ENCODE measurements around the gene PPP1CA.

The PPP1CA gene

GRCh38 chr11:67400251-67400941 is 1.3 kb downstream of the PPP1CA start:
- peak overlapping the region; percentile 67 for H3K27ac ChIP-seq (ENCODE audit: low read length)
- H4K20me1 ChIP-seq (ENCODE audit: insufficient read depth, low read length), result peaks cover 11% of the 10 kb centered on the region; the same call in 1 of the 2 replicates
- H2AFZ ChIP-seq (ENCODE audit: low read depth, low read length), result no peak overlapping the region
- H3K27me3 ChIP-seq (ENCODE audit: low read depth, low read length), result no peaks in the 10 kb centered on the region
- TF ChIP-seq CTCF (IDR thresholded peaks at IDR 0.05; ENCODE audit: low read depth, low read length) (no peak), EZH2phosphoT487 (IDR thresholded peaks at IDR 0.05; ENCODE audit: low read depth) (no peak)
- H3K79me2 ChIP-seq (ENCODE audit: low read length), result peaks cover 21% of the 10 kb centered on the region
- H3K4me1 ChIP-seq (ENCODE audit: low read length), result peaks cover 39% of the 10 kb centered on the region
- no peaks in the 10 kb centered on the region for H3K9me3 ChIP-seq (ENCODE audit: insufficient read depth, low read length)
- H3K4me2 ChIP-seq (ENCODE audit: low read length), result peak overlapping the region; percentile 93
- H3K9ac ChIP-seq (ENCODE audit: low read length), result peak overlapping the region; percentile 97
- H3K4me3 ChIP-seq (ENCODE audit: low read length), result peak overlapping the region; percentile 94
- peaks cover 42% of the 10 kb centered on the region for H3K36me3 ChIP-seq (replicated peaks; ENCODE audit: low read depth, low read length)

- no peak overlapping the region for H3K27ac ChIP-seq (ENCODE audit: low read length)
- no peaks in the 10 kb centered on the region for H3K9me3 ChIP-seq (ENCODE audit: insufficient read depth, low read length)
- H3K79me2 ChIP-seq (ENCODE audit: low read length), result peaks cover 21% of the 10 kb centered on the region
- no peak overlapping the region for H3K4me3 ChIP-seq (ENCODE audit: low read length)
- no peak overlapping the region for H3K4me2 ChIP-seq (ENCODE audit: low read length)
- TF ChIP-seq EZH2phosphoT487 (IDR thresholded peaks at IDR 0.05; ENCODE audit: low read depth), result no peak
- TF ChIP-seq CTCF (IDR thresholded peaks at IDR 0.05; ENCODE audit: low read depth, low read length), result no peak
- H2AFZ ChIP-seq (ENCODE audit: low read depth, low read length), result no peak overlapping the region
- H3K36me3 ChIP-seq (replicated peaks; ENCODE audit: low read depth, low read length), result peaks cover 47% of the 10 kb centered on the region
- no peak overlapping the region for H3K9ac ChIP-seq (ENCODE audit: low read length)
- no peaks in the 10 kb centered on the region for H3K27me3 ChIP-seq (ENCODE audit: low read depth, low read length)
- H4K20me1 ChIP-seq (ENCODE audit: insufficient read depth, low read length), result peaks cover 11% of the 10 kb centered on the region; the same call in 1 of the 2 replicates
- H3K4me1 ChIP-seq (ENCODE audit: low read length), result peaks cover 29% of the 10 kb centered on the region
Observed at GRCh38 chr11:67398661-67399563, 2.7 kb downstream of the PPP1CA start.

- H3K79me2 ChIP-seq (ENCODE audit: low read length), result peaks cover 21% of the 10 kb centered on the region
- H2AFZ ChIP-seq (ENCODE audit: low read depth, low read length), result no peak overlapping the region
- H3K4me1 ChIP-seq (ENCODE audit: low read length), result peaks cover 21% of the 10 kb centered on the region
- H3K4me2 ChIP-seq (ENCODE audit: low read length), result no peak overlapping the region
- H3K36me3 ChIP-seq (replicated peaks; ENCODE audit: low read depth, low read length), result peaks cover 53% of the 10 kb centered on the region
- TF ChIP-seq CTCF (IDR thresholded peaks at IDR 0.05; ENCODE audit: low read depth, low read length), result no peak
- TF ChIP-seq EZH2phosphoT487 (IDR thresholded peaks at IDR 0.05; ENCODE audit: low read depth), result no peak
- H3K9ac ChIP-seq (ENCODE audit: low read length), result no peak overlapping the region
- H3K9me3 ChIP-seq (ENCODE audit: insufficient read depth, low read length), result no peaks in the 10 kb centered on the region
- peaks cover 11% of the 10 kb centered on the region; the same call in 1 of the 2 replicates for H4K20me1 ChIP-seq (ENCODE audit: insufficient read depth, low read length)
- H3K27me3 ChIP-seq (ENCODE audit: low read depth, low read length), result no peaks in the 10 kb centered on the region
- H3K4me3 ChIP-seq (ENCODE audit: low read length), result no peak overlapping the region
- H3K27ac ChIP-seq (ENCODE audit: low read length), result no peak overlapping the region
Observed at GRCh38 chr11:67397986-67398660, 3.5 kb downstream of the PPP1CA start.

All from OCI-LY3 (cell line).